ENCODE measurements around the gene BRD9. TPM values are rescaled to one million over a fixed set of nuclear protein-coding genes. Genes with fewer than 3 reads are reported as not detected.

Gene BRD9
- total and polyA plus RNA-seq, 2 donors (not counting 3 experiments of a cell fraction or from before 2014, with no cell fraction given) = 17.6 to 67.6 TPM

DNA sequence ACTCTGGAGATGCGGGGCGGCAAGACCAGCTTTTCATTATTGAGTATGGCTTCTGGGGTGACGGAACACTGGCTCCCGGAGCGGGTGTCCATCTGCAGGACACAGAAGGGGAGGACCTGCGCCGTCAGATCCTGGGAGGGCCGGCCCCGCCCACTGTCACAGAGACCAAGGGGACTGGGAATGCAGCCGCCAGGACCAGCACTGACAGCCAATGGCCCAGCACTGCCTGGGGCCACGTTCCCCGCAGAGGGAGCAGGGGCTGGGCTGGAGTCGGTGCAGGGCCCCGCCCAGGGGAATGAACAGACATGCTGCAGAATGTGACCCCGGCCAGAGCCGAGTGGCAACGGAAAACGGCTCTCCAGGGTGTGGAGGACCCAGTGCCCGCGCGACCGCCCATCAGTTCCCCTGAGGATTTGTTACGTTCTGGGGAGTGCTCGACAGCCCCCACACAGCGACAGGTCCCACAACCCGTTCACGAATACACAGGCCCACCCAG is 42.0 kb downstream of the BRD9 start, which contains the start of gene ZDHHC11:
ZDHHC11 (minus strand) TSS at position 476 of the 496 bp plus-strand sequence; CDS start at position 92, 384 bp downstream.
- Histone ChIP-seq H2AFZ (ENCODE audit: low read depth, low read length) (no peak within 1 kb of the TSS), H3K9ac (replicated peaks; ENCODE audit: extremely low read depth, insufficient read depth, low read length) (no peak within 1 kb of the TSS), H3K9me3 (replicated peaks; ENCODE audit: control insufficient read depth, insufficient read depth, low read length) (no peaks in the 10 kb centered on the region), H3K79me2 (ENCODE audit: control insufficient read depth, insufficient read depth, low read length) (no peaks in the 10 kb centered on the region), H3K4me3 (replicated peaks in 1 of 3; ENCODE audit: insufficient read depth in 1 of 3, low read depth in 1 of 3, low read length in 3 of 3) (no peak within 1 kb of the TSS), H3K4me2 (ENCODE audit: insufficient read depth, low read length) (no peak within 1 kb of the TSS), H3K4me1 (ENCODE audit: control insufficient read depth, extremely low read depth, insufficient read depth, low read length) (no peaks in the 10 kb centered on the region), H3K27me3 (ENCODE audit: control insufficient read depth in 2 of 2, insufficient read depth in 2 of 2, low read length in 2 of 2) (no peaks in the 10 kb centered on the region), H3K27ac (ENCODE audit: insufficient read depth, low read depth, low read length) (no peak within 1 kb of the TSS), H3K9me1 (replicated peaks; ENCODE audit: control insufficient read depth, extremely low read depth, insufficient read depth, low read length) (no peaks in the 10 kb centered on the region), H3K36me3 (ENCODE audit: control insufficient read depth in 2 of 2, extremely low read depth in 1 of 2, insufficient read depth in 2 of 2, low read length in 2 of 2) (no peaks in the 10 kb centered on the region), H4K20me1 (replicated peaks; ENCODE audit: control insufficient read depth, extremely low read depth, insufficient read depth, low read length) (no peaks in the 10 kb centered on the region)
- BruUV-seq (replicated peaks) = no TSS peak
- FAIRE-seq (no peak), DNase-seq (ENCODE audit: low read depth, low spot score) (no peak)
- POLR2A ChIA-PET = no interaction called here
- CTCF ChIA-PET = no interaction called here
- TF ChIP-seq POLR2A (IDR thresholded peaks at IDR 0.05; ENCODE audit: low read depth, low read length) (no peak), EZH2 (IDR thresholded peaks at IDR 0.05; ENCODE audit: borderline replicate concordance, low read depth, low read length, severe bottlenecking) (no peak), GATA2 (IDR thresholded peaks at IDR 0.05; ENCODE audit: insufficient read depth, insufficient read length, low read depth, low read length) (no peak), MAX (IDR thresholded peaks at IDR 0.05; ENCODE audit: insufficient read depth, insufficient read length) (no peak), MYC (IDR thresholded peaks at IDR 0.05; ENCODE audit: low read depth, low read length) (no peak), JUN (IDR thresholded peaks at IDR 0.05; ENCODE audit: borderline replicate concordance, insufficient read depth, insufficient read length, low read depth) (no peak), POLR2AphosphoS5 (IDR thresholded peaks at IDR 0.05; ENCODE audit: insufficient read depth, low read depth, low read length) (no peak), CTCF (IDR thresholded peaks at IDR 0.05; ENCODE audit: extremely low read depth in 1 of 2, insufficient read depth in 1 of 2, low read depth in 1 of 2, low read length in 2 of 2) (no peak), FOS (IDR thresholded peaks at IDR 0.05; ENCODE audit: borderline replicate concordance, insufficient read depth, low read length) (no peak)
- intact Hi-C loops (cut with micrococcal nuclease) = no loop called here
- dilution Hi-C loops (cut with MboI; ENCODE audit: extremely low pct_ligation_motif_present, low sequenced_read_pairs) = no loop called here

Measured in endothelial cell of umbilical vein (primary cell).